Bronchial epithelial cell (primary cell): ENCODE results near the gene FHIT. TPM values are rescaled to one million over a fixed set of nuclear protein-coding genes. Genes with fewer than 3 reads are reported as not detected.

Experiments
- DNase-seq: peaks from one replicate; pipeline ENCODE4 v3.0.0-alpha.2; 2010; ENCODE audit warnings: low read depth
- FAIRE-seq: peaks from 2 replicates; lab custom pipeline; 2011; peaks lifted over from hg19 to GRCh38; lab: Jason Lieb, UNC
- H3K27me3 ChIP-seq: 2 replicates; pipeline ENCODE4 v1.5.1; 2011; ENCODE audit warnings: low read length; ENCODE audit not compliant: control insufficient read depth, insufficient read depth
- H3K36me3 ChIP-seq: 2 replicates; pipeline ENCODE4 v1.5.1; 2011; ENCODE audit warnings: low read length; ENCODE audit not compliant: control insufficient read depth, insufficient read depth
- H3K4me3 ChIP-seq: 2 replicates; pipeline ENCODE4 v1.5.1; 2011; ENCODE audit warnings: mild to moderate bottlenecking, low read depth, low read length, control low read depth
- CTCF ChIP-seq: IDR thresholded peaks from 2 replicates; pipeline ENCODE4 v1.5.1; 2011; ENCODE audit warnings: mild to moderate bottlenecking, moderate library complexity, low read length, control low read depth, inconsistent platforms; ENCODE audit not compliant: insufficient read depth, severe bottlenecking
- total RNA-seq: library from RNA; depleted of rRNA; stranded (reverse); fragments of >200 nt; gene quantifications from 2 replicates; pipeline ENCODE4 v1.2.1, GENCODE V29; 2014

The FHIT gene
- total RNA-seq, 1 donor from 2014 or later: 1.6 TPM

GRCh38 chr3:60220768-60221167 lies 1030.5 kb downstream of the FHIT start:
- no peak overlapping the region for H3K4me3 ChIP-seq
- no peak for DNase-seq

GRCh38 chr3:60219501-60219900 lies 1031.8 kb downstream of the FHIT start:
- H3K27me3 ChIP-seq: no peaks in the 10 kb centered on the region
- FAIRE-seq (no peak), DNase-seq (no peak)

More at GRCh38 chr3:60220768-60221167, 1030.5 kb downstream of the FHIT start:
- Histone ChIP-seq H3K27me3 (no peaks in the 10 kb centered on the region), H3K36me3 (no peaks in the 10 kb centered on the region)
- TF ChIP-seq CTCF: no peak
- no peak for FAIRE-seq

GRCh38 chr3:60217156-60217911 lies 1033.9 kb downstream of the FHIT start:
- H3K36me3 ChIP-seq: no peaks in the 10 kb centered on the region
- TF ChIP-seq CTCF: no peak
- no peaks in the 10 kb centered on the region for H3K27me3 ChIP-seq
- FAIRE-seq: no peak
- no peak overlapping the region for H3K4me3 ChIP-seq
- DNase-seq: no peak

More at GRCh38 chr3:60219501-60219900, 1031.8 kb downstream of the FHIT start:
- Histone ChIP-seq H3K4me3 (no peak overlapping the region), H3K36me3 (no peaks in the 10 kb centered on the region)
- TF ChIP-seq CTCF: no peak

GRCh38 chr3:60216462-60217075 lies 1034.7 kb downstream of the FHIT start:
- H3K36me3 ChIP-seq: no peaks in the 10 kb centered on the region
- DNase-seq: no peak
- H3K4me3 ChIP-seq: no peak overlapping the region
- FAIRE-seq: no peak
- no peaks in the 10 kb centered on the region for H3K27me3 ChIP-seq
- no peak for TF ChIP-seq CTCF

- FAIRE-seq (no peak), DNase-seq (no peak)
- Histone ChIP-seq H3K4me3 (no peak overlapping the region), H3K27me3 (no peaks in the 10 kb centered on the region), H3K36me3 (no peaks in the 10 kb centered on the region)
- no peak for TF ChIP-seq CTCF
Observed at GRCh38 chr3:60215946-60216345, 1035.3 kb downstream of the FHIT start.

- TF ChIP-seq CTCF: no peak
- no peaks in the 10 kb centered on the region for H3K27me3 ChIP-seq
- no peak overlapping the region for H3K4me3 ChIP-seq
- FAIRE-seq: no peak
- DNase-seq: no peak
- no peaks in the 10 kb centered on the region for H3K36me3 ChIP-seq
Observed at GRCh38 chr3:60207905-60208304, 1043.3 kb downstream of the FHIT start.
